HL-60 (cell line): ENCODE results near the gene PDYN.

Experiments
- DNase-seq, 2 experiments: peaks; one replicate each; pipeline ENCODE4 v3.0.0-alpha.2; 2010 to 2020; ENCODE audit warnings: low read depth in 1 of 2, low spot score in 1 of 2
- H3K27ac ChIP-seq: fragments of 250-450 bp; sonication (Bioruptor Pico); replicated peaks from 2 replicates; pipeline ENCODE4 v1.5.1; 2020; ENCODE audit warnings: mild to moderate bottlenecking, moderate library complexity
- H3K27me3 ChIP-seq: fragments of 250-450 bp; sonication (Bioruptor Pico); 2 replicates; pipeline ENCODE4 v1.5.1; 2021; ENCODE audit warnings: mild to moderate bottlenecking, moderate library complexity; ENCODE audit not compliant: insufficient read depth, poor library complexity, severe bottlenecking
- H3K4me3 ChIP-seq: replicated peaks from 2 replicates; pipeline ENCODE4 v1.5.1; 2011; ENCODE audit warnings: mild to moderate bottlenecking, control low read depth, low read length; ENCODE audit not compliant: insufficient read depth
- GABPA ChIP-seq: IDR thresholded peaks from 2 replicates; pipeline ENCODE4 v1.6.1; 2012; ENCODE audit warnings: low read depth
- POLR2AphosphoS5 ChIP-seq: IDR thresholded peaks from 2 replicates; pipeline ENCODE4 v1.6.1; 2012; ENCODE audit warnings: low read depth
- SPI1 ChIP-seq: IDR thresholded peaks from 2 replicates; pipeline ENCODE4 v1.6.1; 2012; ENCODE audit warnings: low read depth, mild to moderate bottlenecking, borderline replicate concordance
- TF ChIP-seq, protein P1 (sequence below): IDR thresholded peaks from one replicate; pipeline ENCODE4 v1.5.1; 2011; ENCODE audit warnings: low read length, control low read depth, inconsistent platforms; ENCODE audit not compliant: insufficient read depth
- TF ChIP-seq, protein P2 (sequence below): IDR thresholded peaks from 2 replicates; pipeline ENCODE4 v1.6.1; 2012; ENCODE audit warnings: low read depth; ENCODE audit not compliant: insufficient replicate concordance

PDYN gene

DNA sequence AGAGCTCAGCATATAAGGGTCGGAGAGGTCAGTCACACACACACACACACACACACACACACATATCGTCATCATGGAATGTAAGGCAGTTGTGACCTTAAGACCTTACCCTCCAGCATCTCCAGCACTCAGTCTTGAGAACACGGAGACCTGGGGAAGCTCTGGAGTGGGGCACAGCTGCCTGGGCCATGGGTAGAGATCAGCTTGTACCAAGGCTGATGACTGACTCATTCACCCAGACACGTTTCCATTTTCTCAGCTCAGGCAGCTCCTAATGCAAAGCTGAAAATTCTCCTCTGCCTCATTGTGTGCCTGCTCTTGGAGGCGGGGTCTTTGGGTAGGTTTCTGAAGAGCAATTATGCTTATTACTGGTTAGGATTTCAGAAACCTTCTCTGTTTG lies 38.3 kb upstream of the PDYN start:
- TF ChIP-seq, protein P1, sequence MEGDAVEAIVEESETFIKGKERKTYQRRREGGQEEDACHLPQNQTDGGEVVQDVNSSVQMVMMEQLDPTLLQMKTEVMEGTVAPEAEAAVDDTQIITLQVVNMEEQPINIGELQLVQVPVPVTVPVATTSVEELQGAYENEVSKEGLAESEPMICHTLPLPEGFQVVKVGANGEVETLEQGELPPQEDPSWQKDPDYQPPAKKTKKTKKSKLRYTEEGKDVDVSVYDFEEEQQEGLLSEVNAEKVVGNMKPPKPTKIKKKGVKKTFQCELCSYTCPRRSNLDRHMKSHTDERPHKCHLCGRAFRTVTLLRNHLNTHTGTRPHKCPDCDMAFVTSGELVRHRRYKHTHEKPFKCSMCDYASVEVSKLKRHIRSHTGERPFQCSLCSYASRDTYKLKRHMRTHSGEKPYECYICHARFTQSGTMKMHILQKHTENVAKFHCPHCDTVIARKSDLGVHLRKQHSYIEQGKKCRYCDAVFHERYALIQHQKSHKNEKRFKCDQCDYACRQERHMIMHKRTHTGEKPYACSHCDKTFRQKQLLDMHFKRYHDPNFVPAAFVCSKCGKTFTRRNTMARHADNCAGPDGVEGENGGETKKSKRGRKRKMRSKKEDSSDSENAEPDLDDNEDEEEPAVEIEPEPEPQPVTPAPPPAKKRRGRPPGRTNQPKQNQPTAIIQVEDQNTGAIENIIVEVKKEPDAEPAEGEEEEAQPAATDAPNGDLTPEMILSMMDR = no peak
- TF ChIP-seq SPI1 (no peak), GABPA (no peak), POLR2AphosphoS5 (no peak)
- TF ChIP-seq, protein P2, sequence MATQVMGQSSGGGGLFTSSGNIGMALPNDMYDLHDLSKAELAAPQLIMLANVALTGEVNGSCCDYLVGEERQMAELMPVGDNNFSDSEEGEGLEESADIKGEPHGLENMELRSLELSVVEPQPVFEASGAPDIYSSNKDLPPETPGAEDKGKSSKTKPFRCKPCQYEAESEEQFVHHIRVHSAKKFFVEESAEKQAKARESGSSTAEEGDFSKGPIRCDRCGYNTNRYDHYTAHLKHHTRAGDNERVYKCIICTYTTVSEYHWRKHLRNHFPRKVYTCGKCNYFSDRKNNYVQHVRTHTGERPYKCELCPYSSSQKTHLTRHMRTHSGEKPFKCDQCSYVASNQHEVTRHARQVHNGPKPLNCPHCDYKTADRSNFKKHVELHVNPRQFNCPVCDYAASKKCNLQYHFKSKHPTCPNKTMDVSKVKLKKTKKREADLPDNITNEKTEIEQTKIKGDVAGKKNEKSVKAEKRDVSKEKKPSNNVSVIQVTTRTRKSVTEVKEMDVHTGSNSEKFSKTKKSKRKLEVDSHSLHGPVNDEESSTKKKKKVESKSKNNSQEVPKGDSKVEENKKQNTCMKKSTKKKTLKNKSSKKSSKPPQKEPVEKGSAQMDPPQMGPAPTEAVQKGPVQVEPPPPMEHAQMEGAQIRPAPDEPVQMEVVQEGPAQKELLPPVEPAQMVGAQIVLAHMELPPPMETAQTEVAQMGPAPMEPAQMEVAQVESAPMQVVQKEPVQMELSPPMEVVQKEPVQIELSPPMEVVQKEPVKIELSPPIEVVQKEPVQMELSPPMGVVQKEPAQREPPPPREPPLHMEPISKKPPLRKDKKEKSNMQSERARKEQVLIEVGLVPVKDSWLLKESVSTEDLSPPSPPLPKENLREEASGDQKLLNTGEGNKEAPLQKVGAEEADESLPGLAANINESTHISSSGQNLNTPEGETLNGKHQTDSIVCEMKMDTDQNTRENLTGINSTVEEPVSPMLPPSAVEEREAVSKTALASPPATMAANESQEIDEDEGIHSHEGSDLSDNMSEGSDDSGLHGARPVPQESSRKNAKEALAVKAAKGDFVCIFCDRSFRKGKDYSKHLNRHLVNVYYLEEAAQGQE = no peak

DNA sequence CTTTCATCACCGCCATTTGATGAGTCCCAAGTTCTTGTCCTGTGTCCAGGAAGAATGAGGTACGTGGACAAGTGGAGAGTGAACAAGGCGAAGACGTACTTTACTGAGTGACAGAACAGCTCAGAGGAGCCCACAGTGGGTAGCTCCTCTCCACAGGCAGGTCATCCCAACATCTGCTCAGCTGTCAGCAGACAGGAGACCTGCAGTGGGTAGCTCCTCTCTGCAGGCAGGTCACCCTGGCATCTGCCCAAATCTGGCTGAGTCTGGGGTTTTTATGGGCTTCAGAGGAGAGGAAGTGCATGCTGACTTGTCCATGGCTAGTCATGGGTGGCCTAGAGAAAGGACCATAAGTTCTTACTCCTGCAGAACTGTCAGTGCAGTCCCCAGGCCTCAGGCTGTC lies 32.7 kb upstream of the PDYN start:
- DNase-seq = no peak
- H3K27me3 ChIP-seq = no peaks in the 10 kb centered on the region
- TF ChIP-seq GABPA (no peak), POLR2AphosphoS5 (no peak), SPI1 (no peak)
- TF ChIP-seq, protein P1 = no peak
- TF ChIP-seq, protein P2 = no peak

More for the DNA sequence above, 38.3 kb upstream of the PDYN start:
- Histone ChIP-seq H3K4me3 (no peak overlapping the region), H3K27me3 (peaks cover 10% of the 10 kb centered on the region), H3K27ac (no peak overlapping the region)
- DNase-seq = no peak

DNA sequence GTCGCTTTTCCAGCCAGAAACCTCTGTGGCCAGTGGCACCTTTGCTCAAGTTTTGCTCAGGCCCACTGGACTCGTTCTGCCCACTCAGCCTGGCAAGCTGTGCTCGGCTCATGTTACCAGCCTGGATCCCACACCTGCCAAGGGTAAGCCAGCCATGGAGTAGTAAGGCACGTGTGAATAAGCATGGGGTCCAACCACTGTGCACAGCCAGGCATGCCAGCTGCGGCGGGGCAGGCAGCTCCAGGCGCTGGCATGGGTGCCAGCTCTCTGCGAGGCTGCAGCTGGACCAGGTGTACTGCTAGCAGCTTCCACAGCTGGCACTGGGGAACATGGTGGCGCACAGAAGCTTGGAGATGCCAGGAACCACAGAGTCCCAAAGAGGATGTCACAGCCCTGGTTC lies 32.1 kb upstream of the PDYN start:
- no peak overlapping the region for H3K27ac ChIP-seq
- no peak for DNase-seq
- TF ChIP-seq GABPA (no peak), SPI1 (no peak), POLR2AphosphoS5 (no peak)
- TF ChIP-seq, protein P1 = no peak
- TF ChIP-seq, protein P2 = no peak
- H3K27me3 ChIP-seq = no peaks in the 10 kb centered on the region
- no peak overlapping the region for H3K4me3 ChIP-seq

More for the DNA sequence above, 32.7 kb upstream of the PDYN start:
- no peak overlapping the region for H3K27ac ChIP-seq
- no peak overlapping the region for H3K4me3 ChIP-seq
